Gastroesophageal sphincter (tissue), 3 donors: Measurements from ENCODE around the gene TTC3.

Experiments used
- CTCF ChIP-seq, 4 experiments: fragments of 200-600 bp in 2 of 4; fragments of 450-650 bp in 2 of 4; sonication (generic) in 1 of 4; IDR thresholded peaks; one replicate each; pipeline ENCODE4 v1.5.1; 2017 to 2019; ENCODE audit warnings: antibody characterized with exemption in 4 of 4, mild to moderate bottlenecking in 2 of 4, moderate library complexity in 2 of 4
- POLR2A ChIP-seq, 2 donors: fragments of 450-650 bp; IDR thresholded peaks; one replicate each; pipeline ENCODE4 v1.6.1; 2017; ENCODE audit warnings: antibody characterized with exemption in 2 of 2, mild to moderate bottlenecking in 2 of 2, moderate library complexity in 1 of 2
- POLR2AphosphoS5 ChIP-seq: sonication (generic); formaldehyde crosslinking; IDR thresholded peaks from one replicate; pipeline ENCODE4 v1.6.1; 2017; ENCODE audit warnings: antibody characterized with exemption

GRCh38 chr21:37045149-37045548 is 27.9 kb upstream of the TTC3 start:
- TF ChIP-seq CTCF (IDR thresholded peaks at IDR 0.05) = no peak
- no peak for TF ChIP-seq POLR2A (IDR thresholded peaks at IDR 0.05)
- TF ChIP-seq POLR2AphosphoS5 = no peak
